ENCODE measurements around the gene PARD3B. TPM values are rescaled to one million over a fixed set of nuclear protein-coding genes. Genes with fewer than 3 reads are reported as not detected.

Gene PARD3B
- total RNA-seq, 1 experiment from 2014 or later: 3.9 TPM

GRCh38 chr2:204964414-204964813 lies 419.1 kb downstream of the PARD3B start:
- Histone ChIP-seq H2AFZ (ENCODE audit: low read length) (no peak overlapping the region), H3K4me3 (ENCODE audit: low read length) (no peak overlapping the region), H3K27ac (ENCODE audit: low read length) (no peak overlapping the region), H3K9ac (ENCODE audit: low read length) (no peak overlapping the region), H3K4me2 (ENCODE audit: low read length) (no peak overlapping the region), H3K36me3 (ENCODE audit: low read depth, low read length) (no peaks in the 10 kb centered on the region), H3F3A (ENCODE audit: low read length, unreplicated experiment) (no peaks in the 10 kb centered on the region), H3K27me3 (ENCODE audit: low read length) (no peaks in the 10 kb centered on the region), H3K4me1 (ENCODE audit: insufficient read depth, low read length) (no peaks in the 10 kb centered on the region), H4K20me1 (ENCODE audit: low read length) (no peaks in the 10 kb centered on the region), H3K79me2 (ENCODE audit: low read length) (no peaks in the 10 kb centered on the region), H3K9me2 (replicated peaks; ENCODE audit: low read length) (no peaks in the 10 kb centered on the region), H3K9me3 (ENCODE audit: low read length) (no peaks in the 10 kb centered on the region)
- ATAC-seq: no peak
- intact Hi-C loops (cut with micrococcal nuclease): no loop called here
- no peak for DNase-seq
- CTCF ChIA-PET: no interaction called here
- POLR2A ChIA-PET (ENCODE audit: unreplicated experiment): no interaction called here
- no TSS peak for BruUV-seq (replicated peaks)
- TF ChIP-seq EZH2 (IDR thresholded peaks at IDR 0.05; ENCODE audit: low read length, unreplicated experiment): no peak

DNA sequence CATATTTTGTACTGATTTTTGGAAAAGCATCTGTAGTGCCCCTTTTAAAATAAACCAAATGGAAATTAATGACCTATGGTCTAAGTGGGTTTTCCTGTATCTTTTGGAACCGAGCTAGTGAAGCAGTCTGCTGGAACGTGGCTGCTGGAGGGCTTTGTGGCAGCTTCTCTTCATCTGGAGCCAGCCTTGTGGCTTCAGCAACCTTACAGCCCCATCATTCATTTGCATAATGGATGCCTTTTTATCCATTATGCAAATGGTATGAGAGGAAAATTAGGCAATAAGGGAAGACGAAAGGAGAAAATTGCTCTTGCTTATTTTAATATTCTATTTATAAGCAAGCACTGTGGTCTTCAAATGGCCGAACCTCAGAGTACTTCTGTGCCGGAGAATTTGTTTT lies 421.0 kb downstream of the PARD3B start:
- POLR2A ChIA-PET (ENCODE audit: unreplicated experiment): no interaction called here
- no peaks in the 10 kb centered on the region for H3K27me3 ChIP-seq (ENCODE audit: low read length)

DNA sequence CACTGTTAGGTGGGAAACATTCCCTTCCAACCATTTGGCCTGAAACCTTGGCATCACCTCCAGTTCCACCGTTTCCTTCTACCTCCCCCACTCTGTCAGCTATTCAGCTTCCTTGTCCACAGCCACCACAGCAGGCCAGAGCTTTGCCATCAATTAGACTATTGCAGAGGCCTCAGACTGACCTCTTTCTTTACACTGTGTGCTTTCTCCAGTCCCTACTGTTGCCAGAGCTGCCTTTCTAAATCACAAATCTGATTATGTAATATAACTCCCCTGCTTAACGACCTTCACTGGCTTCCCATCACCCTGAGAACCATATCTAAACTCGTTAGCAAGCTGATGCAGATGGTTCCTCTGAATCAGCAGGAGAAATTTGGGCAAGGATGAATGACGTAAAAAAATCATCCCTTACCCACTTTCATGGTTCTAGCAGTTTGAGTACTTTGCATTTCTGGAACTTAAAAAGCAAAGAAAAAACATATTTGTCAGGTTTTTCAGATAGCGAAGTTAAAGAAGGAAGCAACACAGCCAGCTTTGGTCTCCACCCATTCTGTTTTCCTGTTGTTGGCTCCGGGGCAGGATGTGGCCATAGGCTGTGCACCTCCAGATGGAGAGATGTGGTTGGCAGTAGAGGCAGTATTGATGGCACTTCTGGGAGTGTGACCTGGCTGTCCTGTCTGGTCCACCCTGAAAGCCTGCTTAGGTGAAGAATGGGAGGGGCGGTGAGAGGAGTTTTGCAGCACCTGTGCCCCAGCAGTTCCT lies 422.1 kb downstream of the PARD3B start:
- H3K4me3 ChIP-seq (ENCODE audit: low read length): no peak overlapping the region
- no peak overlapping the region for H3K9ac ChIP-seq (ENCODE audit: low read length)
- ChIA-PET POLR2A (ENCODE audit: unreplicated experiment) (no interaction called here), CTCF (no interaction called here)
- BruUV-seq (replicated peaks): no TSS peak
- H3K79me2 ChIP-seq (ENCODE audit: low read length): no peaks in the 10 kb centered on the region
- H3K9me3 ChIP-seq (ENCODE audit: low read length): no peaks in the 10 kb centered on the region
- H3K4me1 ChIP-seq (ENCODE audit: insufficient read depth, low read length): no peaks in the 10 kb centered on the region
- no peak overlapping the region for H3K4me2 ChIP-seq (ENCODE audit: low read length)
- H3K27me3 ChIP-seq (ENCODE audit: low read length): no peaks in the 10 kb centered on the region
- TF ChIP-seq, protein P1, sequence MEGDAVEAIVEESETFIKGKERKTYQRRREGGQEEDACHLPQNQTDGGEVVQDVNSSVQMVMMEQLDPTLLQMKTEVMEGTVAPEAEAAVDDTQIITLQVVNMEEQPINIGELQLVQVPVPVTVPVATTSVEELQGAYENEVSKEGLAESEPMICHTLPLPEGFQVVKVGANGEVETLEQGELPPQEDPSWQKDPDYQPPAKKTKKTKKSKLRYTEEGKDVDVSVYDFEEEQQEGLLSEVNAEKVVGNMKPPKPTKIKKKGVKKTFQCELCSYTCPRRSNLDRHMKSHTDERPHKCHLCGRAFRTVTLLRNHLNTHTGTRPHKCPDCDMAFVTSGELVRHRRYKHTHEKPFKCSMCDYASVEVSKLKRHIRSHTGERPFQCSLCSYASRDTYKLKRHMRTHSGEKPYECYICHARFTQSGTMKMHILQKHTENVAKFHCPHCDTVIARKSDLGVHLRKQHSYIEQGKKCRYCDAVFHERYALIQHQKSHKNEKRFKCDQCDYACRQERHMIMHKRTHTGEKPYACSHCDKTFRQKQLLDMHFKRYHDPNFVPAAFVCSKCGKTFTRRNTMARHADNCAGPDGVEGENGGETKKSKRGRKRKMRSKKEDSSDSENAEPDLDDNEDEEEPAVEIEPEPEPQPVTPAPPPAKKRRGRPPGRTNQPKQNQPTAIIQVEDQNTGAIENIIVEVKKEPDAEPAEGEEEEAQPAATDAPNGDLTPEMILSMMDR (conservative IDR thresholded peaks at IDR 0.05; ENCODE audit: low read depth, low read length): no peak
- TF ChIP-seq EZH2 (IDR thresholded peaks at IDR 0.05; ENCODE audit: low read length, unreplicated experiment): no peak
- TF ChIP-seq EZH2phosphoT487 (IDR thresholded peaks at IDR 0.05; ENCODE audit: borderline replicate concordance, low read length): no peak
- no peak overlapping the region for H2AFZ ChIP-seq (ENCODE audit: low read length)
- ATAC-seq (no peak), DNase-seq (no peak)
- no peaks in the 10 kb centered on the region for H4K20me1 ChIP-seq (ENCODE audit: low read length)
- H3K27ac ChIP-seq (ENCODE audit: low read length): no peak overlapping the region
- intact Hi-C loops (cut with micrococcal nuclease): no loop called here
- H3F3A ChIP-seq (ENCODE audit: low read length, unreplicated experiment): no peaks in the 10 kb centered on the region
- no peaks in the 10 kb centered on the region for H3K9me2 ChIP-seq (replicated peaks; ENCODE audit: low read length)
- H3K36me3 ChIP-seq (ENCODE audit: low read depth, low read length): no peaks in the 10 kb centered on the region

More for the DNA sequence above, 421.0 kb downstream of the PARD3B start:
- DNase-seq (no peak), ATAC-seq (no peak)
- intact Hi-C loops (cut with micrococcal nuclease): no loop called here
- H3K9ac ChIP-seq (ENCODE audit: low read length): no peak overlapping the region
- TF ChIP-seq EZH2phosphoT487 (IDR thresholded peaks at IDR 0.05; ENCODE audit: borderline replicate concordance, low read length): no peak
- TF ChIP-seq EZH2 (IDR thresholded peaks at IDR 0.05; ENCODE audit: low read length, unreplicated experiment): no peak
- TF ChIP-seq, protein P1 (conservative IDR thresholded peaks at IDR 0.05; ENCODE audit: low read depth, low read length): no peak
- no peak overlapping the region for H2AFZ ChIP-seq (ENCODE audit: low read length)
- H3K27ac ChIP-seq (ENCODE audit: low read length): no peak overlapping the region
- no peaks in the 10 kb centered on the region for H3K36me3 ChIP-seq (ENCODE audit: low read depth, low read length)
- H3K9me2 ChIP-seq (replicated peaks; ENCODE audit: low read length): no peaks in the 10 kb centered on the region
- no peak overlapping the region for H3K4me2 ChIP-seq (ENCODE audit: low read length)
- no peak overlapping the region for H3K4me3 ChIP-seq (ENCODE audit: low read length)
- CTCF ChIA-PET: no interaction called here
- no peaks in the 10 kb centered on the region for H4K20me1 ChIP-seq (ENCODE audit: low read length)
- no peaks in the 10 kb centered on the region for H3F3A ChIP-seq (ENCODE audit: low read length, unreplicated experiment)
- H3K79me2 ChIP-seq (ENCODE audit: low read length): no peaks in the 10 kb centered on the region
- no TSS peak for BruUV-seq (replicated peaks)
- H3K4me1 ChIP-seq (ENCODE audit: insufficient read depth, low read length): no peaks in the 10 kb centered on the region
- H3K9me3 ChIP-seq (ENCODE audit: low read length): no peaks in the 10 kb centered on the region

All from PC-3 (cell line).